ENCODE measurements around the gene TNS3. TPM values are rescaled to one million over a fixed set of nuclear protein-coding genes. Genes with fewer than 3 reads are reported as not detected.

TNS3 gene
- total RNA-seq, 4 donors from 2014 or later, result 34.6 to 52.5 (median 48.6) TPM

DNA sequence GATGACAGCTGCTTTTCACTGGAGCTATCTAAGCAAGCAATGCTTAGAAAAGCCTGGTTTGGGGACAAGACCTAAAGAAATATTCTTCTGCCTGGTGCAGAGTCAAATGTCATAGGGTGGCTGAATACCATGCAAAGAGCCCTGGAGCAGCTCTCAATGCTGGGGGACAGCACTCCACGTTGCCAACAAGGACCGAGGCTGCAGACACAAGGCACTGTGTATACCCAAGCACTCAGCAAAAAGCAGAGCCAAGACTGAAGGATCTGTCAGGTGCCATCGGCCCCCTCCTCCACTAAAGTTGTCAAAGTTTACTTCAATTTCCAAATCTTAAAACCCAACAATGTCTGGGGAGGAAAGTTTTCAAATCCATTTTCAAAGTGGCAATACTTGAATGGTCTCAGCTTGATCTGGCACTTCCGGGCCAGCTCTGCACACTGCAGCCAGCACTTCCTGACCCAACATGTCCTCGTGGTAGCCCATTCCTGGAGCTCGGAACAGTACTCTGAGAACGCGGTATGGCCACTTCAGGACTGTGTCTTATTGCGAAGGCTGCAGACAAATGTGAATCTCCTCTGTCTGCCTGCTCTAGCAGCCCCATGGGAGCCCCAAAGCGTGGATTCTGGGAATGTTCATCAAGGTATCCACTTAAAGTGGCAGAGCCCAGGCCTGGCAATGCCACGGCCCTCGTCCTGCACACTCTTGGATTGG lies 191.8 kb downstream of the TNS3 start:
- H3K27ac ChIP-seq (replicated peaks in 1 of 4), result no peak overlapping the region
- no peaks in the 10 kb centered on the region for H3K27me3 ChIP-seq
- no peaks in the 10 kb centered on the region for H3K9me3 ChIP-seq
- H3K36me3 ChIP-seq, result peaks cover 0 to 46% (median 21%) of the 10 kb centered on the region in 4 donors
- peaks cover 10 to 15% (median 11%) of the 10 kb centered on the region in 4 donors for H3K4me1 ChIP-seq
- no peak for DNase-seq (ENCODE audit: extremely low spot score)
- WGBS, result 88% methylated on average over 11 of the region's 12 CpGs
- no peak overlapping the region for H3K4me3 ChIP-seq
- intact Hi-C loops (cut with DNase I), result loop anchor here (5.0 kb wide), 1 partner anchor 48 kb away; no protein-coding TSS in a partner anchor
- TF ChIP-seq CTCF (IDR thresholded peaks at IDR 0.05) (no peak), POLR2A (IDR thresholded peaks at IDR 0.05; ENCODE audit: low read depth) (no peak), POLR2AphosphoS5 (IDR thresholded peaks at IDR 0.05) (no peak), EP300 (IDR thresholded peaks at IDR 0.05) (no peak)

DNA sequence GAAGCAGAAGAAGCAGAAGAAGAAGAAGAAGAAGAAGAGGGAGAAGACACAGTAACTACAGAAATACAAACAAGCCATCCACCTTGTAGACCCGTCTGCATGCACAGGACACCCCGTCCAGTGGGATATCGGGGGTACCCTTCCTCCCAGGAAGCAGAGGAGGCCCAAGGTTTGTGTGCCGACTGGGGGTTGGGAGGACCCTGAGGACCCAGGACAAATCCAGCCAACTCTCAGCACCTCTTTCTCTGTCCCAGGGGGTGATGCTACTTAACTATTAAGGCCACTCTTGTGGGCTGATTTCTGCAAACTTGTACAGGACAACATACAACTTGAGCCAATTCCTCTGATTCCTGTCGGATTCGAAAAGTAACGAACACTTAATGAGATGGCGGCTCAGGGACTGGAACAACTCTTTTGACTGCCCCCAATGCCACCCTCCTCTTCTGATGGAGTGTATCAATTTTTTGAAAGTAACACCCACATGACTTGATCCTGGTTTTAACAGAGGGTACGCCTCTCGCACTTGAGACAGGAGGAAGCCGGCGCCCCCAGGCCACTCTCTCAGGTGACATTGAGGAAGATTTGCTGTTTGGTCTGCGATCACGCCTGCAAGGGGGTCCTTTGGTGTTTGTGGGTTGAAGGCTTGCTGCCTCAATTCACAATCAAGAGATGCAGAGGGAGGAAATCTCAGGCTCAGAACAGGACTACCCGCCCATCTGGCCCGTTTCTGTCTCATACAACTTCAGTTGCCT lies 192.6 kb downstream of the TNS3 start:
- DNase-seq (ENCODE audit: extremely low spot score), result no peak
- Histone ChIP-seq H3K36me3 (peaks cover 0 to 40% (median 15%) of the 10 kb centered on the region in 4 donors), H3K9me3 (no peaks in the 10 kb centered on the region), H3K27ac (replicated peaks in 1 of 4) (no peak overlapping the region), H3K27me3 (no peaks in the 10 kb centered on the region), H3K4me1 (peaks cover 10 to 15% (median 11%) of the 10 kb centered on the region in 4 donors), H3K4me3 (no peak overlapping the region)
- TF ChIP-seq CTCF (IDR thresholded peaks at IDR 0.05) (no peak), EP300 (IDR thresholded peaks at IDR 0.05) (no peak), POLR2AphosphoS5 (IDR thresholded peaks at IDR 0.05) (no peak), POLR2A (IDR thresholded peaks at IDR 0.05; ENCODE audit: low read depth) (no peak)
- 98% methylated on average over 14 of the region's 16 CpGs for WGBS
- intact Hi-C loops (cut with DNase I), result no loop called here

DNA sequence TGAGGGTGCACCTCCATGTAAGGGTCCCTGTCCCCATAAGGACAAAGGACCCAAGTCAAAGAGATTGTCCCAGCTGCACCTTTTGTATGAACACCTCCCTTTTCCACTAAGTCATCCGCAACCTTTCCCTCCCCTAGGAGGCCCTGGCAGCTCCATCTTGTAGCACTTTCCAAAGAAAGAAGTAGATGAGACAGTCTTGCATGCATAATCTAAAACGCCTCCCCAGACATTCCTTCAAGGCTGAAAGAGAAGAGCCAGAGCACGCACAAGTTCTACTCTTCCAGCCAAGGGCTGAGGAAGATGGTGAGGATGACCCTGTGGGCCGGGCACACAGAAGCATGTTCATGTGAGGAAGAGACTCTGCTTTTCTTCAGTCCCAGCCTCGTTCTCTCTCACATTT lies 194.4 kb downstream of the TNS3 start:
- H3K4me1 ChIP-seq, result peaks cover 5 to 10% (median 7%) of the 10 kb centered on the region in 4 donors
- DNase-seq (ENCODE audit: extremely low spot score), result no peak
- H3K27me3 ChIP-seq, result no peaks in the 10 kb centered on the region
- intact Hi-C loops (cut with DNase I), result no loop called here
- no peak overlapping the region for H3K4me3 ChIP-seq
- TF ChIP-seq POLR2A (IDR thresholded peaks at IDR 0.05; ENCODE audit: low read depth) (no peak), EP300 (IDR thresholded peaks at IDR 0.05) (no peak), CTCF (IDR thresholded peaks at IDR 0.05) (no peak), POLR2AphosphoS5 (IDR thresholded peaks at IDR 0.05) (no peak)
- H3K36me3 ChIP-seq, result peaks cover 0 to 26% (median 9%) of the 10 kb centered on the region in 4 donors
- WGBS, result 86% methylated on average over 5 of the region's 5 CpGs
- no peaks in the 10 kb centered on the region for H3K9me3 ChIP-seq
- no peak overlapping the region for H3K27ac ChIP-seq (replicated peaks in 1 of 4)

DNA sequence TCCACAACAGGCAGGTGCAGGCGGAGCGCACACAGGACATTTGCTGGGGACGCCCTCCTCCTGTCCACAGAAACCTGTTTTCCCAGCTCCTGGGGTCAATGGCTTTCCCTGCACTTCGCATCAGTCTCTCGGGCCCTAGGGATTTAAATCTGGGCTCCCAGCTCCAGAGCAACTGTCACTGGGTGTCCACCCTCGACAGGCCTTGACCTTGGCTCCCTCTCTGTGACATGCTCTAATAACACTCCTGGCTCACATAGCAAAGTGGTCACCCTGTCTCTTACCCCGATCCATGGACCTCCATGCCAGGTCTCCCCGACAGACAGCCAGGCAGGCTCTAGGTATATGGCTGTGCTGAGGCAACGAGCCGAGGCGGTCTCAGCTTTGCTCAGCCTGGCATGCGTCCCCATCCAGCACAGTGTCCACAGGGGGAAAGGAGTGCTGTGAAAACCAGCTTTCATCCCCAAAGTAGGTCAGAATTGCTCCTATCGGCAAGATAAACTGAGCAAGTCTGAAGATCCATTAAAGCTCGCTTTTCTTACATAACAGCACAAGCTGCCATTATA lies 195.6 kb downstream of the TNS3 start:
- WGBS, result 98% methylated on average over 14 of the region's 14 CpGs
- intact Hi-C loops (cut with DNase I), result no loop called here
- Histone ChIP-seq H3K4me3 (no peak overlapping the region), H3K27me3 (no peaks in the 10 kb centered on the region), H3K9me3 (no peaks in the 10 kb centered on the region), H3K4me1 (peaks cover 0 to 10% (median 0%) of the 10 kb centered on the region in 4 donors), H3K36me3 (peaks cover 0 to 14% (median 6%) of the 10 kb centered on the region in 4 donors), H3K27ac (replicated peaks in 1 of 4) (no peak overlapping the region)
- DNase-seq (ENCODE audit: extremely low spot score), result no peak
- no peak for TF ChIP-seq POLR2A (IDR thresholded peaks at IDR 0.05; ENCODE audit: low read depth)
- no peak for TF ChIP-seq CTCF (IDR thresholded peaks at IDR 0.05)
